ENCODE data around the gene GDPD4.

Gene GDPD4

GRCh38 chr11:77193911-77194830 is 107.3 kb downstream of the GDPD4 start:
- FAIRE-seq, result no peak
- DNase-seq (ENCODE audit: extremely low spot score, insufficient read length, low read depth), result no peak

- DNase-seq (ENCODE audit: extremely low spot score, insufficient read length, low read depth), result no peak
- FAIRE-seq, result no peak
Measured at GRCh38 chr11:77193167-77193566, 108.3 kb downstream of the GDPD4 start.

- FAIRE-seq, result peak; percentile 80
Measured at GRCh38 chr11:77191823-77192495, 109.5 kb downstream of the GDPD4 start.

GRCh38 chr11:77191429-77191822 is 110.1 kb downstream of the GDPD4 start:
- DNase-seq (ENCODE audit: extremely low spot score, insufficient read length, low read depth) (no peak), FAIRE-seq (no peak)

More at GRCh38 chr11:77191823-77192495, 109.5 kb downstream of the GDPD4 start:
- peak; percentile 46 for DNase-seq (ENCODE audit: extremely low spot score, insufficient read length, low read depth)

- DNase-seq (ENCODE audit: extremely low spot score, insufficient read length, low read depth) (no peak), FAIRE-seq (no peak)
Measured at GRCh38 chr11:77190331-77191075, 111.0 kb downstream of the GDPD4 start.

- DNase-seq (ENCODE audit: extremely low spot score, insufficient read length, low read depth), result no peak
- FAIRE-seq, result no peak
Measured at GRCh38 chr11:77189588-77190210, 111.8 kb downstream of the GDPD4 start.

- FAIRE-seq (no peak), DNase-seq (ENCODE audit: extremely low spot score, insufficient read length, low read depth) (no peak)
Measured at GRCh38 chr11:77188633-77189491, 112.6 kb downstream of the GDPD4 start.

GRCh38 chr11:77187776-77188632 is 113.5 kb downstream of the GDPD4 start:
- DNase-seq (ENCODE audit: extremely low spot score, insufficient read length, low read depth), result peak; percentile 56
- FAIRE-seq, result peak; percentile 78

GRCh38 chr11:77187111-77187750 is 114.3 kb downstream of the GDPD4 start:
- FAIRE-seq (no peak), DNase-seq (ENCODE audit: extremely low spot score, insufficient read length, low read depth) (no peak)

- DNase-seq (ENCODE audit: extremely low spot score, insufficient read length, low read depth), result no peak
- FAIRE-seq, result no peak
Measured at GRCh38 chr11:77186302-77186701, 115.2 kb downstream of the GDPD4 start.

- DNase-seq (ENCODE audit: extremely low spot score, insufficient read length, low read depth), result no peak
- FAIRE-seq, result no peak
Measured at GRCh38 chr11:77184136-77184860, 117.2 kb downstream of the GDPD4 start.

- FAIRE-seq, result no peak
- DNase-seq (ENCODE audit: extremely low spot score, insufficient read length, low read depth), result no peak
Measured at GRCh38 chr11:77183431-77183984, 118.0 kb downstream of the GDPD4 start.

- no peak for DNase-seq (ENCODE audit: extremely low spot score, insufficient read length, low read depth)
- no peak for FAIRE-seq
Measured at GRCh38 chr11:77182542-77183430, 118.7 kb downstream of the GDPD4 start.

GRCh38 chr11:77181799-77182541 is 119.5 kb downstream of the GDPD4 start:
- DNase-seq (ENCODE audit: extremely low spot score, insufficient read length, low read depth) (no peak), FAIRE-seq (no peak)

- FAIRE-seq (no peak), DNase-seq (ENCODE audit: extremely low spot score, insufficient read length, low read depth) (no peak)
Measured at GRCh38 chr11:77181226-77181625, 120.3 kb downstream of the GDPD4 start.
